HG02759 (cell line): ENCODE data around the gene C2orf49.

Experiments
- ATAC-seq: cut with Tn5 transposase; IDR thresholded peaks from one replicate; pipeline ENCODE4 v1.9.1; 2021; ENCODE audit warnings: mild to moderate bottlenecking, moderate library complexity; ENCODE audit not compliant: unreplicated experiment

Gene C2orf49

GRCh38 chr2:105380432-105381100 is 43.2 kb downstream of the C2orf49 start:
- ATAC-seq = no peak

- no peak for ATAC-seq
Measured at GRCh38 chr2:105381101-105381668, 43.8 kb downstream of the C2orf49 start.

- no peak for ATAC-seq
Measured at GRCh38 chr2:105382177-105382576, 44.8 kb downstream of the C2orf49 start.

GRCh38 chr2:105383432-105384166 is 46.3 kb downstream of the C2orf49 start:
- no peak for ATAC-seq

GRCh38 chr2:105384216-105384615 is 46.9 kb downstream of the C2orf49 start:
- ATAC-seq = no peak

GRCh38 chr2:105384861-105385260 is 47.5 kb downstream of the C2orf49 start:
- no peak for ATAC-seq

GRCh38 chr2:105385731-105386540 is 48.6 kb downstream of the C2orf49 start:
- no peak for ATAC-seq

- no peak for ATAC-seq
Measured at GRCh38 chr2:105387225-105387624, 49.9 kb downstream of the C2orf49 start.

- ATAC-seq = no peak
Measured at GRCh38 chr2:105388971-105389381, 51.6 kb downstream of the C2orf49 start.

- no peak for ATAC-seq
Measured at GRCh38 chr2:105390454-105390853, 53.1 kb downstream of the C2orf49 start.

- no peak for ATAC-seq
Measured at GRCh38 chr2:105391058-105391627, 53.8 kb downstream of the C2orf49 start.

GRCh38 chr2:105391763-105392662 is 54.7 kb downstream of the C2orf49 start:
- no peak for ATAC-seq

GRCh38 chr2:105393373-105394055 is 56.2 kb downstream of the C2orf49 start:
- ATAC-seq = no peak

- no peak for ATAC-seq
Measured at GRCh38 chr2:105394951-105395611, 57.7 kb downstream of the C2orf49 start.

- no peak for ATAC-seq
Measured at GRCh38 chr2:105395691-105396090, 58.4 kb downstream of the C2orf49 start.

- no peak for ATAC-seq
Measured at GRCh38 chr2:105396254-105397024, 59.1 kb downstream of the C2orf49 start.

GRCh38 chr2:105397025-105397722 is 59.8 kb downstream of the C2orf49 start:
- no peak for ATAC-seq
